Upper lobe of left lung (tissue), 6 donors: ENCODE measurements around the gene PLCB4. TPM values are rescaled to one million over a fixed set of nuclear protein-coding genes. Genes with fewer than 3 reads are reported as not detected.

ENCODE experiments used
- ATAC-seq, 2 donors: fragments of 200-7000 bp; cut with Tn5 transposase; one replicate each; pipeline ENCODE4 v1.9.1; 2022; ENCODE audit warnings: mild to moderate bottlenecking in 2 of 2, moderate library complexity in 2 of 2; ENCODE audit not compliant: low FRiP score in 2 of 2
- DNase-seq, 2 donors: peaks; one replicate each; pipeline ENCODE4 v3.0.0-alpha.2; 2019 to 2020
- H3K27ac ChIP-seq, 4 donors: fragments of 200-600 bp; sonication (generic); one replicate each; pipeline ENCODE4 v1.5.1; 2016 to 2019
- H3K27me3 ChIP-seq, 4 donors: fragments of 200-600 bp; sonication (generic); one replicate each; pipeline ENCODE4 v1.5.1; 2017 to 2019
- H3K36me3 ChIP-seq, 4 donors: fragments of 200-600 bp; sonication (generic); one replicate each; pipeline ENCODE4 v1.5.1; 2016 to 2019
- H3K4me1 ChIP-seq, 4 donors: fragments of 200-600 bp; sonication (generic); one replicate each; pipeline ENCODE4 v1.5.1; 2018 to 2019
- H3K4me3 ChIP-seq, 4 donors: fragments of 200-600 bp; sonication (generic); one replicate each; pipeline ENCODE4 v1.5.1; 2017 to 2019; ENCODE audit warnings: mild to moderate bottlenecking in 2 of 4, moderate library complexity in 1 of 4
- H3K9me3 ChIP-seq, 4 donors: fragments of 200-600 bp; sonication (generic); one replicate each; pipeline ENCODE4 v1.5.1; 2018 to 2019
- CTCF ChIP-seq, 6 experiments: fragments of 450-650 bp in 4 of 6; fragments of 200-600 bp in 2 of 6; sonication (generic) in 2 of 6; IDR thresholded peaks; one replicate each; pipeline ENCODE4 v1.5.1; 2016 to 2019; ENCODE audit warnings: antibody characterized with exemption in 6 of 6
- EP300 ChIP-seq, 4 donors: sonication (generic); formaldehyde crosslinking; IDR thresholded peaks; one replicate each; pipeline ENCODE4 v1.5.1; 2017; ENCODE audit warnings: antibody characterized with exemption in 4 of 4, control low read depth in 2 of 4
- POLR2A ChIP-seq, 4 donors: fragments of 450-650 bp; IDR thresholded peaks; one replicate each; pipeline ENCODE4 v1.5.1; 2016 to 2017; ENCODE audit warnings: antibody characterized with exemption in 4 of 4, mild to moderate bottlenecking in 2 of 4
- POLR2AphosphoS5 ChIP-seq, 2 donors: sonication (generic); formaldehyde crosslinking; IDR thresholded peaks; one replicate each; pipeline ENCODE4 v1.5.1; 2017; ENCODE audit warnings: antibody characterized with exemption in 2 of 2
- WGBS, 2 donors: methylation state at CpG; one replicate each; pipeline ENCODE4 v1.1.5; 2017 to 2018; 5-methylcytosine and 5-hydroxymethylcytosine counted together
- total RNA-seq, 6 donors: library from RNA; depleted of rRNA in 4 of 6; stranded (reverse); fragments of >200 nt in 4 of 6; gene quantifications; one replicate each; pipeline versions ENCODE4 v1.1.0 to v1.2.1, GENCODE V29; 2016 to 2021
- donor health status: DM: no; HTN: no; CAD: no; lungs with moderate emphysema.
- donor health status: DM: no; HTN: yes; CAD: no; lungs with severe emphysema.

PLCB4 gene
- total RNA-seq, 6 donors from 2014 or later = 5.7 to 15.2 (median 8.2) TPM

DNA sequence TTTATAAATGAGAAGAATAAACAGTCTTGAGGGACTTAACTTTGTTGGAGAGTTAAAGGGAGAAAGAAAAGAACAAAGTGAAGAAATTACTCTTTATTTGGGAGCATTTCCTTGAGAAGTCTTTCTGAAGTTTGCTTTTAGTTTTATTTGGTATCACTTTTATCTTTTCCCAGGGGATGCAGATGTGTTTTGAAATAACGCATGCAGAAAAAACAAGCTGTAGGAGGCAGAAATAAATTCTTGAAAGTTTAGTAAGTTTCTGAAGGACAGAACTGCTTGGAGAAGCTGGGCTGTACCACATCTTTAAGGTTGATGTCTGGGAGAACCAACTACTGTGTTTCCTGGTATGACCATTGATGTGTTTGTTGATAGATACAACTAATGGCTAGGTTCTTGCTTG is 75.0 kb downstream of the PLCB4 start:
- ATAC-seq (no peak), DNase-seq (no peak)
- H3K4me3 ChIP-seq = no peak overlapping the region
- WGBS, 2 donors = 66 to 85% methylated on average over 1 of the region's 1 CpG
- H3K27ac ChIP-seq = no peak overlapping the region
- H3K27me3 ChIP-seq = no peaks in the 10 kb centered on the region
- H3K36me3 ChIP-seq = no peaks in the 10 kb centered on the region
- H3K9me3 ChIP-seq = peaks cover 0 to 6% (median 1%) of the 10 kb centered on the region in 4 donors
- H3K4me1 ChIP-seq = peaks cover 0 to 13% (median 3%) of the 10 kb centered on the region in 4 donors
- TF ChIP-seq POLR2AphosphoS5 (IDR thresholded peaks at IDR 0.05) = no peak
- TF ChIP-seq EP300 (IDR thresholded peaks at IDR 0.05) = no peak
- TF ChIP-seq POLR2A (IDR thresholded peaks at IDR 0.05) = no peak
- no peak for TF ChIP-seq CTCF (IDR thresholded peaks at IDR 0.05)

DNA sequence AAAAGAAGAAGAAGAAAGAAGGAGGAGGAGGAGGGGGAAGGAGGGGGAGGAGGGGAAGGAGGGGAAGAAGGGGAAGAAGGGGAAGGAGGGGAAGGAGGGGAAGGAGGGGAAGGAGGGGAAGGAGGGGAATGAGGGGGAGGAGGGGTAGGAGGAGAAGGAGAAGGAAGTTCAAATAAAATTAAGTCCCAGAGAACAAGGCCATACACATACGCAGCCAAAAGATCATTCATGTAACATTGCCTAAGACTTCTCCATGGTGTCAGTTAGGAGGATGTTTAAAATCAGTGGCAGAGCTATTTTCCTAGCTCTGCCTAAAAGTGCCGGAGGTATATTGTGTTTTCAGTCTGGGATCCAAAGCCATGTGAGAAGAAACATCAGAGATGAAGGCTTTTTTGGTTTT is 75.8 kb downstream of the PLCB4 start:
- DNase-seq (no peak), ATAC-seq (no peak)
- 17 to 19% methylated on average over 2 of the region's 2 CpGs for WGBS, 2 donors
- no peak for TF ChIP-seq CTCF (IDR thresholded peaks at IDR 0.05)
- no peak for TF ChIP-seq POLR2A (IDR thresholded peaks at IDR 0.05)
- TF ChIP-seq EP300 (IDR thresholded peaks at IDR 0.05) = no peak
- no peak for TF ChIP-seq POLR2AphosphoS5 (IDR thresholded peaks at IDR 0.05)
- Histone ChIP-seq H3K27ac (no peak overlapping the region), H3K27me3 (no peaks in the 10 kb centered on the region), H3K36me3 (no peaks in the 10 kb centered on the region), H3K4me3 (no peak overlapping the region), H3K4me1 (peaks cover 0 to 13% (median 3%) of the 10 kb centered on the region in 4 donors), H3K9me3 (no peaks in the 10 kb centered on the region)

DNA sequence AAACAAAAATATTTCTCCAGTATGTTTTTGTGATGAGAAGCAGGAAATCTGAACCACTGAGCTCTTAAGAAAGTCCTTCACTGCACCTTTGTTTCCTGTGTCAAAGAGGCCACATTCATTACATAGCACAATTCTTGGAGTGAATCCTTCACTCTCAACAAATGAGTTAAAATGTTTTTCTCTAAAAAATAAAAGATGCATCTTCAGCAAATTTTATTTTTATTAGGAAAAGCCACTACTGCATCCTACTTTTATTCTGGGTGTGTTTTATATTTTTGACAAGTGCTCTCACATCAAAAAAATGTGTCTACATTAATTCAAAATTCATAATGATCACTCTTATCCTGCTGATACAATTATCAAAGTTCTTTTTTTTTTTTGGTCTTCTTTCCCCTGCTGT is 76.3 kb downstream of the PLCB4 start:
- ATAC-seq = no peak
- H3K27ac ChIP-seq = no peak overlapping the region

GRCh38 chr20:9146649-9147048 is 77.8 kb downstream of the PLCB4 start:
- ATAC-seq (no peak), DNase-seq (no peak)
- Histone ChIP-seq H3K27ac (no peak overlapping the region), H3K36me3 (no peaks in the 10 kb centered on the region), H3K27me3 (no peaks in the 10 kb centered on the region), H3K4me3 (no peak overlapping the region), H3K4me1 (peaks cover 0 to 13% (median 3%) of the 10 kb centered on the region in 4 donors), H3K9me3 (peaks cover 0 to under 1% (median 0%) of the 10 kb centered on the region in 4 donors)
- TF ChIP-seq POLR2A (IDR thresholded peaks at IDR 0.05) (no peak), POLR2AphosphoS5 (IDR thresholded peaks at IDR 0.05) (no peak), EP300 (IDR thresholded peaks at IDR 0.05) (no peak), CTCF (IDR thresholded peaks at IDR 0.05) (no peak)
- 92 to 93% methylated on average over 2 of the region's 2 CpGs for WGBS, 2 donors

More for the DNA sequence above, 76.3 kb downstream of the PLCB4 start:
- Histone ChIP-seq H3K4me3 (no peak overlapping the region), H3K4me1 (peaks cover 0 to 13% (median 3%) of the 10 kb centered on the region in 4 donors), H3K36me3 (no peaks in the 10 kb centered on the region), H3K9me3 (no peaks in the 10 kb centered on the region), H3K27me3 (no peaks in the 10 kb centered on the region)
- TF ChIP-seq POLR2A (IDR thresholded peaks at IDR 0.05) = no peak
- no peak for TF ChIP-seq CTCF (IDR thresholded peaks at IDR 0.05)
- no peak for TF ChIP-seq POLR2AphosphoS5 (IDR thresholded peaks at IDR 0.05)
- no peak for DNase-seq

GRCh38 chr20:9147547-9148024 is 78.7 kb downstream of the PLCB4 start:
- WGBS, 2 donors = 84 to 85% methylated on average over 2 of the region's 2 CpGs
- Histone ChIP-seq H3K9me3 (peaks cover 0 to 7% (median 0%) of the 10 kb centered on the region in 4 donors), H3K4me1 (peaks cover 0 to 13% (median 3%) of the 10 kb centered on the region in 4 donors), H3K27ac (no peak overlapping the region), H3K27me3 (no peaks in the 10 kb centered on the region), H3K4me3 (no peak overlapping the region), H3K36me3 (no peaks in the 10 kb centered on the region)
- ATAC-seq = no peak
- TF ChIP-seq CTCF (IDR thresholded peaks at IDR 0.05) = no peak
- TF ChIP-seq EP300 (IDR thresholded peaks at IDR 0.05) = no peak
- TF ChIP-seq POLR2A (IDR thresholded peaks at IDR 0.05) = no peak
- TF ChIP-seq POLR2AphosphoS5 (IDR thresholded peaks at IDR 0.05) = no peak
- no peak for DNase-seq
